Parathyroid adenoma (tissue), 2 donors: Measurements from ENCODE around the gene PRSS37.

Experiments used
- H2AFZ ChIP-seq: fragments of 300-600 bp; sonication (generic); one replicate; pipeline ENCODE4 v1.7.0; 2017; ENCODE audit warnings: antibody characterized with exemption, mild to moderate bottlenecking
- H3K27ac ChIP-seq: fragments of 300-600 bp; sonication (generic); one replicate; pipeline ENCODE4 v1.7.0; 2017
- H3K27me3 ChIP-seq: fragments of 300-600 bp; sonication (generic); one replicate; pipeline ENCODE4 v1.7.0; 2017; ENCODE audit warnings: low read length; ENCODE audit not compliant: control insufficient read depth, insufficient read depth
- H3K36me3 ChIP-seq: fragments of 300-600 bp; sonication (generic); one replicate; pipeline ENCODE4 v1.7.0; 2017; ENCODE audit warnings: low read length; ENCODE audit not compliant: control insufficient read depth, insufficient read depth
- H3K4me1 ChIP-seq: fragments of 300-600 bp; sonication (generic); one replicate; pipeline ENCODE4 v1.7.0; 2017; ENCODE audit warnings: control low read depth
- H3K4me2 ChIP-seq: fragments of 300-600 bp; sonication (generic); one replicate; pipeline ENCODE4 v1.7.0; 2017; ENCODE audit warnings: low read length
- H3K4me3 ChIP-seq: fragments of 300-600 bp; sonication (generic); one replicate; pipeline ENCODE4 v1.7.0; 2017; ENCODE audit warnings: low read depth, low read length
- H3K79me2 ChIP-seq: fragments of 300-600 bp; sonication (generic); one replicate; pipeline ENCODE4 v1.7.0; 2017; ENCODE audit warnings: control low read depth
- H3K9ac ChIP-seq: fragments of 300-600 bp; sonication (generic); one replicate; pipeline ENCODE4 v1.7.0; 2017; ENCODE audit warnings: mild to moderate bottlenecking
- H3K9me3 ChIP-seq: fragments of 300-600 bp; sonication (generic); one replicate; pipeline ENCODE4 v1.7.0; 2017; ENCODE audit warnings: low read length; ENCODE audit not compliant: control insufficient read depth
- CTCF ChIP-seq: fragments of 300-600 bp; sonication (generic); IDR thresholded peaks from one replicate; pipeline ENCODE4 v1.7.0; 2017; ENCODE audit warnings: antibody characterized with exemption, mild to moderate bottlenecking
- donor health status: primary hyperparathyroidism.

The PRSS37 gene

DNA sequence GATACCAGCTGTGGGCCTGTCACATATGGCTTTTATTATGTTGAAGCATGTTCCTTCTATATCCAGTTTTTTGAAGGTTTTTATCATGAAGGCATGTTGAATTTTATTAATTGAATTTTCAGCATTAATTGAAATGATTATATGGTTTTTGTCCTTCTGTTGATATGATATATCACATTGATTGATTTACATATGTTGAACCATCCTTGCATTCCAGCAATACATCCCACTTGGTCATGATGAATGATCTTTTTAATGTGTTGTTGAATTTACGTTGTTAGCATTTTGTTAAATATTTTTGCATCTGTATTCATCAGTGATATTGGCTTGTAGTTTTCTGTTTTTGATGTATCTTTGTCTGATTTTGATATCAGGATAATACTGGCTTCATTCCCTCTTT lies 21.2 kb downstream of the PRSS37 start:
- Histone ChIP-seq H3K4me3 (no peak overlapping the region), H3K27ac (no peak overlapping the region), H3K27me3 (no peaks in the 10 kb centered on the region), H3K79me2 (no peaks in the 10 kb centered on the region), H2AFZ (no peak overlapping the region), H3K9ac (no peak overlapping the region), H3K9me3 (no peaks in the 10 kb centered on the region), H3K4me1 (no peaks in the 10 kb centered on the region), H3K36me3 (no peaks in the 10 kb centered on the region), H3K4me2 (no peak overlapping the region)
- TF ChIP-seq CTCF = no peak

GRCh38 chr7:141792526-141792925 lies 48.8 kb downstream of the PRSS37 start:
- Histone ChIP-seq H3K4me2 (no peak overlapping the region), H3K27ac (no peak overlapping the region), H3K4me1 (no peaks in the 10 kb centered on the region), H3K79me2 (no peaks in the 10 kb centered on the region), H3K9me3 (no peaks in the 10 kb centered on the region), H3K27me3 (no peaks in the 10 kb centered on the region), H3K9ac (no peak overlapping the region), H3K4me3 (no peak overlapping the region), H2AFZ (no peak overlapping the region), H3K36me3 (no peaks in the 10 kb centered on the region)
- TF ChIP-seq CTCF = no peak

DNA sequence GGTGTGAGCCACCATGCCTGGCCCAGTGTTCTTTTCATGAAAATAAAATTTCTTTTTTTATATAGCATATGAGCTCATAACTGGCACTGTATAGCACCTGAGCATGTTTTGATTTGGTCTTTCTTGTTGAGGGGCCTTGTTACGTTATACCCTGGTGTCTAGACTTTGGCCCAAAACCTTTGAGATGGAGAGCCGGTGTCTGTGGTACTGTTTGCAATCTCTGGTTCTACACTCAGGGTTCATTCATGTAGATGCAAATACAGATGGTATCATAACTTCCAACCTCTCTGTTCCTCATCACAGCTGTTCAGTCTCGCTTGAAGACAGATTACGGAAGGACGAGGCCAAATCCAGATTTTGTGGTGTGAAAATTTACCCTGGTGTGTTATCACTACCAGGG lies 51.4 kb downstream of the PRSS37 start, which contains the start of gene TAS2R5:
TSS of gene TAS2R5 (plus strand) at position 301 of the 400 bp plus-strand sequence. CDS start 145 bp downstream, outside the sequence.
- H3K9me3 ChIP-seq = no peaks in the 10 kb centered on the region
- H3K9ac ChIP-seq = no peak within 1 kb of the TSS
- H2AFZ ChIP-seq = no peak within 1 kb of the TSS
- H3K27ac ChIP-seq = no peak within 1 kb of the TSS
- peaks cover 2% of the 10 kb centered on the region for H3K79me2 ChIP-seq
- no peaks in the 10 kb centered on the region for H3K36me3 ChIP-seq
- no peak for TF ChIP-seq CTCF
- no peaks in the 10 kb centered on the region for H3K4me1 ChIP-seq
- H3K4me3 ChIP-seq = no peak within 1 kb of the TSS
- H3K4me2 ChIP-seq = no peak within 1 kb of the TSS
- H3K27me3 ChIP-seq = no peaks in the 10 kb centered on the region

DNA sequence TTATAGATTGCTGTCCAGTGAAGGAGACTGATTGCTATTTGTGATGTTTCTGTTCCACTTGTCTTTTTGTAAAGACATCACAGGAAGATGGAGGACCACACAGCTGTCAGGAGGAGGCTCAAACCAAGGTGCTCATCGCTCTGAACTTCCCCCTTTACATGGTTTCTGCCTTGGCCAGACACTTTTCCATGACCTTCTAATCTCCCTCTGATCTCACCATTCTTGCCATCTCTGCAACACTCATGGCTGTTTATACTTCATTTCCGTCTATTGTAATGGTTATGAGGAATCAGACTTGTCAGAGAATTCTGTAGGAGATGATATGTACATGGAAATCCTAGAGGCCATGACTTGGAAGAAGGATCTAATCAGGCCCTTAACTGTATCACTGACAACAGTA lies 53.0 kb downstream of the PRSS37 start:
- no peak overlapping the region for H3K4me3 ChIP-seq

More for the DNA sequence above, 53.0 kb downstream of the PRSS37 start:
- Histone ChIP-seq H3K36me3 (no peaks in the 10 kb centered on the region), H3K27ac (no peak overlapping the region), H2AFZ (no peak overlapping the region), H3K4me1 (no peaks in the 10 kb centered on the region), H3K79me2 (peaks cover 2% of the 10 kb centered on the region), H3K4me2 (no peak overlapping the region), H3K9ac (no peak overlapping the region), H3K27me3 (no peaks in the 10 kb centered on the region), H3K9me3 (no peaks in the 10 kb centered on the region)
- TF ChIP-seq CTCF = no peak
